Measurements from ENCODE around the gene RHOT2. TPM values are rescaled to one million over a fixed set of nuclear protein-coding genes. Genes with fewer than 3 reads are reported as not detected.

The RHOT2 gene
- total and polyA plus RNA-seq, 9 of the 15 experiments (the other 6 are each of a cell fraction or from before 2014, with no cell fraction given): 5.0 to 373 (median 112) TPM

DNA sequence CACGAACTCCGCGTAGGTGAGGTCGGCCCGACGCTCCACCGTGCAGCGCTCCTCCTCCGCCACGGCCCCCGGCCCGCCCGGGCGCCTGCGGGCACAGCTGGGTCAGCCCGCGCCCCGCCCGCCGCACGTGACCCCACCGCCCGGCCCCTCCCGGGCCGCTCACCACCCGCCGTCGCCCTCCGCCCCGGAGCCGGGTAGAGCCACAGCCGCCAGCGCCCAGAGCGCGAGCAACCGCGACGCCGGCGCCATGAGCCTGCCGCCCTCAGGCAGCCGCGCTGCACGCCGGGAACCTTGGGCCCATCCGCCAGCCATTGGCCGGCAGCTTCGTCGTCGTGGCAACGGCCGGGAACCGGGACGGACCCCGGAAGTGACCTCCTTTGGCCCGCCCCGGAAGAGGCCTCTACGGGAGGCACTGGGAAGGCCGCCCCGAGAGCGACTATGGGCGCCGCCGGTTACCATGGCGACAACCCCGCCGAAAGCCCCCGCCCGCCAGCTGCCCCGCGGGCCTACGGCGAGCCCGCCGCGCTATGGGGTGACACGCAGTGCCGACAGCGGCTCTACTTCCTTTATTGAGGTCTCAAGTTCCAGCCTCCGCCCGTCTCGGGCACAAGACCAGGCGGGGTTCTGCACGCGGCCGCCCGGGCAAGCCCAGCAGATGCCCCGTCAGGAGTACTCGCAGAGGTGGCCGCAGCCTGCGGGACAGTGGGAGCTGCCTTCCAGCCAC is 16.3 kb downstream of the RHOT2 start, which contains the start of gene JMJD8 (continued):
- no peak for TF ChIP-seq ZNF311 (CRISPR knock-in tag; IDR thresholded peaks at IDR 0.05)
- no peak for TF ChIP-seq GTF2A2 (tag; IDR thresholded peaks at IDR 0.05)
- no peak for TF ChIP-seq ZNF584 (CRISPR knock-in tag; IDR thresholded peaks at IDR 0.05; ENCODE audit: low read depth)
- no peak for TF ChIP-seq ZNF586 (CRISPR knock-in tag; conservative IDR thresholded peaks at IDR 0.05)
- TF ChIP-seq, protein P1, sequence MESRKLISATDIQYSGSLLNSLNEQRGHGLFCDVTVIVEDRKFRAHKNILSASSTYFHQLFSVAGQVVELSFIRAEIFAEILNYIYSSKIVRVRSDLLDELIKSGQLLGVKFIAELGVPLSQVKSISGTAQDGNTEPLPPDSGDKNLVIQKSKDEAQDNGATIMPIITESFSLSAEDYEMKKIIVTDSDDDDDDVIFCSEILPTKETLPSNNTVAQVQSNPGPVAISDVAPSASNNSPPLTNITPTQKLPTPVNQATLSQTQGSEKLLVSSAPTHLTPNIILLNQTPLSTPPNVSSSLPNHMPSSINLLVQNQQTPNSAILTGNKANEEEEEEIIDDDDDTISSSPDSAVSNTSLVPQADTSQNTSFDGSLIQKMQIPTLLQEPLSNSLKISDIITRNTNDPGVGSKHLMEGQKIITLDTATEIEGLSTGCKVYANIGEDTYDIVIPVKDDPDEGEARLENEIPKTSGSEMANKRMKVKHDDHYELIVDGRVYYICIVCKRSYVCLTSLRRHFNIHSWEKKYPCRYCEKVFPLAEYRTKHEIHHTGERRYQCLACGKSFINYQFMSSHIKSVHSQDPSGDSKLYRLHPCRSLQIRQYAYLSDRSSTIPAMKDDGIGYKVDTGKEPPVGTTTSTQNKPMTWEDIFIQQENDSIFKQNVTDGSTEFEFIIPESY (CRISPR knock-in tag; IDR thresholded peaks at IDR 0.05): peak; percentile 54; the same call in 1 of the 2 replicates
- no peak for TF ChIP-seq ZKSCAN3 (CRISPR knock-in tag; IDR thresholded peaks at IDR 0.05)
- no peak for TF ChIP-seq ZNF507 (tag; conservative IDR thresholded peaks at IDR 0.05)
- no peak for TF ChIP-seq HDAC6 (IDR thresholded peaks at IDR 0.05; ENCODE audit: low read depth, low read length)
- TF ChIP-seq, protein P2, sequence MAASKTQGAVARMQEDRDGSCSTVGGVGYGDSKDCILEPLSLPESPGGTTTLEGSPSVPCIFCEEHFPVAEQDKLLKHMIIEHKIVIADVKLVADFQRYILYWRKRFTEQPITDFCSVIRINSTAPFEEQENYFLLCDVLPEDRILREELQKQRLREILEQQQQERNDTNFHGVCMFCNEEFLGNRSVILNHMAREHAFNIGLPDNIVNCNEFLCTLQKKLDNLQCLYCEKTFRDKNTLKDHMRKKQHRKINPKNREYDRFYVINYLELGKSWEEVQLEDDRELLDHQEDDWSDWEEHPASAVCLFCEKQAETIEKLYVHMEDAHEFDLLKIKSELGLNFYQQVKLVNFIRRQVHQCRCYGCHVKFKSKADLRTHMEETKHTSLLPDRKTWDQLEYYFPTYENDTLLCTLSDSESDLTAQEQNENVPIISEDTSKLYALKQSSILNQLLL (CRISPR knock-in tag; IDR thresholded peaks at IDR 0.05; ENCODE audit: borderline replicate concordance): no peak
- TF ChIP-seq NRF1 (conservative IDR thresholded peaks at IDR 0.05 in 1 of 2, IDR thresholded peaks at IDR 0.05 in 1 of 2): peak in 1 of 2 experiments; percentile 39; a peak in 2 of 4 replicates
- TF ChIP-seq KAT7 (CRISPR knock-in tag; IDR thresholded peaks at IDR 0.05; ENCODE audit: borderline replicate concordance): no peak
- TF ChIP-seq ZNF764 (CRISPR knock-in tag; IDR thresholded peaks at IDR 0.05; ENCODE audit: low read depth): peak; percentile 72; the same call in 1 of the 2 replicates
- TF ChIP-seq, protein P3, sequence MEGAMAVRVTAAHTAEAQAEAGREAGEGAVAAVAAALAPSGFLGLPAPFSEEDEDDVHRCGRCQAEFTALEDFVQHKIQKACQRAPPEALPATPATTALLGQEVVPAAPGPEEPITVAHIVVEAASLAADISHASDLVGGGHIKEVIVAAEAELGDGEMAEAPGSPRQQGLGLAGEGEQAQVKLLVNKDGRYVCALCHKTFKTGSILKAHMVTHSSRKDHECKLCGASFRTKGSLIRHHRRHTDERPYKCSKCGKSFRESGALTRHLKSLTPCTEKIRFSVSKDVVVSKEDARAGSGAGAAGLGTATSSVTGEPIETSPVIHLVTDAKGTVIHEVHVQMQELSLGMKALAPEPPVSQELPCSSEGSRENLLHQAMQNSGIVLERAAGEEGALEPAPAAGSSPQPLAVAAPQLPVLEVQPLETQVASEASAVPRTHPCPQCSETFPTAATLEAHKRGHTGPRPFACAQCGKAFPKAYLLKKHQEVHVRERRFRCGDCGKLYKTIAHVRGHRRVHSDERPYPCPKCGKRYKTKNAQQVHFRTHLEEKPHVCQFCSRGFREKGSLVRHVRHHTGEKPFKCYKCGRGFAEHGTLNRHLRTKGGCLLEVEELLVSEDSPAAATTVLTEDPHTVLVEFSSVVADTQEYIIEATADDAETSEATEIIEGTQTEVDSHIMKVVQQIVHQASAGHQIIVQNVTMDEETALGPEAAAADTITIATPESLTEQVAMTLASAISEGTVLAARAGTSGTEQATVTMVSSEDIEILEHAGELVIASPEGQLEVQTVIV (CRISPR knock-in tag; IDR thresholded peaks at IDR 0.05; ENCODE audit: borderline replicate concordance): no peak
- TF ChIP-seq, protein P4, sequence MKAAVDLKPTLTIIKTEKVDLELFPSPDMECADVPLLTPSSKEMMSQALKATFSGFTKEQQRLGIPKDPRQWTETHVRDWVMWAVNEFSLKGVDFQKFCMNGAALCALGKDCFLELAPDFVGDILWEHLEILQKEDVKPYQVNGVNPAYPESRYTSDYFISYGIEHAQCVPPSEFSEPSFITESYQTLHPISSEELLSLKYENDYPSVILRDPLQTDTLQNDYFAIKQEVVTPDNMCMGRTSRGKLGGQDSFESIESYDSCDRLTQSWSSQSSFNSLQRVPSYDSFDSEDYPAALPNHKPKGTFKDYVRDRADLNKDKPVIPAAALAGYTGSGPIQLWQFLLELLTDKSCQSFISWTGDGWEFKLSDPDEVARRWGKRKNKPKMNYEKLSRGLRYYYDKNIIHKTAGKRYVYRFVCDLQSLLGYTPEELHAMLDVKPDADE (conservative IDR thresholded peaks at IDR 0.05; ENCODE audit: control insufficient read depth, low read depth, low read length): peak; percentile 61
- TF ChIP-seq NCOA6 (IDR thresholded peaks at IDR 0.05): no peak
- peak; percentile 40 to 90; a peak in 3 of 4 replicates for TF ChIP-seq SIN3A (IDR thresholded peaks at IDR 0.05; ENCODE audit: borderline replicate concordance in 2 of 2, control insufficient read depth in 1 of 2, low read depth in 2 of 2, low read length in 2 of 2)
- no peak for TF ChIP-seq ZC3H8 (IDR thresholded peaks at IDR 0.05)
- no peak for TF ChIP-seq RBM14 (IDR thresholded peaks at IDR 0.05; ENCODE audit: borderline replicate concordance, insufficient read depth, low read depth, low read length)
- no peak for TF ChIP-seq NFXL1 (CRISPR knock-in tag; IDR thresholded peaks at IDR 0.05)
- no peak for TF ChIP-seq POLR3A (IDR thresholded peaks at IDR 0.05; ENCODE audit: borderline replicate concordance, extremely low read depth, insufficient read depth, insufficient read length)

Data from K562 (cell line).